ENCODE data around the gene PRKCH. TPM values are rescaled to one million over a fixed set of nuclear protein-coding genes. Genes with fewer than 3 reads are reported as not detected.

Gene PRKCH
- total and polyA plus RNA-seq, 9 of the 15 experiments (the other 6 are each of a cell fraction or from before 2014, with no cell fraction given), result 0.61 to 4.4 (median 4.0) TPM

DNA sequence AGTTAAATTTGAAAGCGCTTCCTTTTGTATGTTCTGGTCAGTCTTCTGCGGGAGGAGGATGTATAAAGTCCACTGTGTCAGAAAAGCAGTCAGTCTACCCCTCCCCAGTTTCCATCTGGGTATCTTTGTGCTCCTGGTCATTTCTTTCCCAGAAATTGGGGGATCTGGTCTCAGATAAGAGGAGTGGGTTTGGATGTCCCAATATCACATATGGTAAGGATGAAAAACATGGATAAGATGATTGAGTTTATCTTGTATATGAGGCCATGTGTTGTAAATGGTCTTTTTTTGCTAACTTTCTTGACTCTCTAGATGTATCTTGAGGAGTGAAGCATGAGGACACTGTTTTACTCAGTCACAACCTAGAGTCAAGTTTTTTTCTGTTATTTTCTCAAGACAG lies 187.1 kb downstream of the PRKCH start:
- no TSS peak for BruUV-seq (replicated peaks)
- CTCF ChIA-PET (ENCODE audit: low intra/inter-chr PET ratio), result no interaction called here
- Histone ChIP-seq H3K4me2 (ENCODE audit: insufficient read depth, low read length) (no peak overlapping the region), H3K9me3 (replicated peaks; ENCODE audit: control insufficient read depth, insufficient read depth, low read depth, low read length) (no peaks in the 10 kb centered on the region), H3K79me2 (ENCODE audit: control insufficient read depth, insufficient read depth, low read length) (no peaks in the 10 kb centered on the region), H3K36me3 (ENCODE audit: control insufficient read depth, insufficient read depth, low read length) (no peaks in the 10 kb centered on the region), H3K9me1 (ENCODE audit: control insufficient read depth, insufficient read depth, low read length) (no peaks in the 10 kb centered on the region), H3K9ac (ENCODE audit: insufficient read depth in 1 of 2, low read depth in 2 of 2, low read length in 2 of 2) (no peak overlapping the region), H3K4me3 (no peak overlapping the region), H3K27me3 (ENCODE audit: control insufficient read depth in 2 of 2, insufficient read depth in 2 of 2, low read length in 2 of 2) (no peaks in the 10 kb centered on the region), H3K4me1 (replicated peaks in 1 of 2; ENCODE audit: control insufficient read depth in 2 of 2, insufficient read depth in 2 of 2, low read length in 2 of 2) (no peaks in the 10 kb centered on the region), H2AFZ (ENCODE audit: low read depth, low read length) (no peak overlapping the region), H4K20me1 (replicated peaks; ENCODE audit: control insufficient read depth, insufficient read depth, low read length) (no peaks in the 10 kb centered on the region), H3K27ac (ENCODE audit: extremely low read depth, low read depth, low read length) (no peak overlapping the region)
- no peak for ATAC-seq
- DNase-seq (ENCODE audit: extremely low read depth in 1 of 4, low spot score in 3 of 4), result no peak
- POLR2A ChIA-PET, result no interaction called here
- WGBS (ENCODE audit: insufficient coverage, low coverage, missing lambda C conversion rate), result no CpG with 5 or more reads among the region's 2 CpGs
- TF ChIP-seq SAFB2 (IDR thresholded peaks at IDR 0.05; ENCODE audit: borderline replicate concordance, low read depth, low read length, severe bottlenecking), result no peak
- no peak for TF ChIP-seq BRF2 (IDR thresholded peaks at IDR 0.05; ENCODE audit: borderline replicate concordance, insufficient read depth, insufficient read length)
- TF ChIP-seq ZNF165 (CRISPR knock-in tag; IDR thresholded peaks at IDR 0.05; ENCODE audit: borderline replicate concordance), result no peak
- TF ChIP-seq GATAD2A (IDR thresholded peaks at IDR 0.05), result no peak
- TF ChIP-seq, protein P1, sequence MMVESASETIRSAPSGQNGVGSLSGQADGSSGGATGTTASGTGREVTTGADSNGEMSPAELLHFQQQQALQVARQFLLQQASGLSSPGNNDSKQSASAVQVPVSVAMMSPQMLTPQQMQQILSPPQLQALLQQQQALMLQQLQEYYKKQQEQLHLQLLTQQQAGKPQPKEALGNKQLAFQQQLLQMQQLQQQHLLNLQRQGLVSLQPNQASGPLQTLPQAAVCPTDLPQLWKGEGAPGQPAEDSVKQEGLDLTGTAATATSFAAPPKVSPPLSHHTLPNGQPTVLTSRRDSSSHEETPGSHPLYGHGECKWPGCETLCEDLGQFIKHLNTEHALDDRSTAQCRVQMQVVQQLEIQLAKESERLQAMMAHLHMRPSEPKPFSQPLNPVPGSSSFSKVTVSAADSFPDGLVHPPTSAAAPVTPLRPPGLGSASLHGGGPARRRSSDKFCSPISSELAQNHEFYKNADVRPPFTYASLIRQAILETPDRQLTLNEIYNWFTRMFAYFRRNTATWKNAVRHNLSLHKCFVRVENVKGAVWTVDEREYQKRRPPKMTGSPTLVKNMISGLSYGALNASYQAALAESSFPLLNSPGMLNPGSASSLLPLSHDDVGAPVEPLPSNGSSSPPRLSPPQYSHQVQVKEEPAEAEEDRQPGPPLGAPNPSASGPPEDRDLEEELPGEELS (CRISPR knock-in tag; IDR thresholded peaks at IDR 0.05; ENCODE audit: borderline replicate concordance), result no peak
- TF ChIP-seq ZNF75A (CRISPR knock-in tag; IDR thresholded peaks at IDR 0.05), result no peak
- no peak for TF ChIP-seq ZNF224 (CRISPR knock-in tag; IDR thresholded peaks at IDR 0.05)
- TF ChIP-seq RUNX1 (IDR thresholded peaks at IDR 0.05; ENCODE audit: low read depth), result no peak
- TF ChIP-seq ILK (tag; IDR thresholded peaks at IDR 0.05; ENCODE audit: borderline replicate concordance, low read depth), result no peak
- no peak for FAIRE-seq
- intact Hi-C loops (cut with micrococcal nuclease) (no loop called here), in situ Hi-C loops (cut with MboI) (no loop called here)
